AG08395 (cell line): ENCODE data around the gene TOB1.
A peak's percentile ranks its signal among the peaks of the same experiment; 100 is the strongest.

Source experiments
- DNase-seq: peaks from one replicate; pipeline ENCODE4 v3.0.0; 2012; ENCODE audit warnings: mixed read lengths, low spot score

TOB1 gene

DNA sequence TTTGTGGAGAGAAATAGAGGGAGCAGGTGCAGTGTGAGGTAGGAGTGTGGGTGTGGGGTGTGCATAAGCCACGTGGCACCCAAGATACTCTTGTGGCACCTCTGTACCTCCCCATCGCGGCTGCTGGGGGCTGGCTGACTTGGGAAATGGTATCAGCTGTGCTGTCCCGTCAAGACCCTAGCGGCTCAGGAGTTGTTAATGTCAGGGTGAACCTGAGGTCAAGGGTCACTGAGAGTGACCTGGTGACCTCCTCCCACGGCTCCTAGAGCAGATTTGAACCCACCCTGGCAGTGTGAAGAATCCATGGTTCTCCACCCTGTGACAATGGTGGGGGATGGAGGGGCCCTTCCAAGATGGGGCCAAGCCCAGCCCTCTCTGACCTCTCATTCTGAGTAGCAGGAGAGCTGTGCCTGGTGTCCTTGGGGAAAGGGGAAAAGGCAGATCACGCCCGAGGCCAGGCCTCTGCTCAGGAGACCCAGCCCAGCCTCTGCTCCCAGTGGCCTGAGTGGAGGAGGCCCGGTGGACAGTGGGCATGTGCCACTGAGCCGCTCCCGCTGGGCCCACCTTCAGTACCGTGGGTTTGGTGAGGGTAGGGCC, 33.8 kb downstream of the TOB1 start:
- no peak for DNase-seq

DNA sequence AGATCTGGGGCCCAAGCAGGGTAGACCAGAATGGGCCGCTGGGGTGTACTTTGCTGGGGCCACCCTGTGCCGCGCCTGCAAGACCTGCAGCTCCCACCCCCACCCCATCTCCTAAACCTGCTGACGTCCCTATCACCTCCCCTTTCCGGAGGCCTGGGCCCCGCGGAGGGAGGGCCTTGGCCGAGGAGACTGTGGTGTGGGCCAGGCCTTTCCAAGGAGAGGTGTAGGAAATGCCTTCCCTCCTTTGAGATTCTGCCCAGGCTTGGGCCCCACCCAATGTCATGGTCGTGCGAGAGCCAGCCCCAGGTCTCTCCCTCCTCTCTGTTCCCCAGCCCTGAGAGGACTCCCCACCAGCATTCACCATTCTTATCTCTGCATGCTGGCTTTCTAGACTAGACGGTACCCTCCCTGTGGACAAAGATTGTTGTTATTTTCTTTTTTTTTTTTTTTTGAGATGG, 34.7 kb downstream of the TOB1 start:
- DNase-seq, result no peak

DNA sequence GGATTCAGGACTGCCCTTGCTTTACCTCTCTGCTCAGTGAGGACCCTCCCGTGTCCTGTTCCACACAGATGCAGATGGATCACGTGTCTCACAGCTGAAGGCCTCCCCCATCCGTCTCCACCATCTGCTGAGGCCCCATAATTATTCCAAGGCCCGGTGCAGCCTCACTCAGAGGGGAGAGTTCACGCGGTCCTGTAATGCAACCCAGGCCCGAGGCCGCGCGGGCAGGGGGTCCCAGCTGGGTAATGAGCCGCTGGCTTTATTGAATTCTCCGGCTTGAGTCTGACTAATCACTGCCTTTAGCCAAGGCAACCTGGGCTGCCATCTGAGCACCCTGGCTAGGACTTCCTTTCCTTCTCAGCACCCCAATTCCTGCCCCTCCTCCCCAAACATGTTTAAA, 35.2 kb downstream of the TOB1 start:
- DNase-seq, result no peak

GRCh38 chr17:50830352-50830751, 35.8 kb downstream of the TOB1 start:
- DNase-seq, result no peak

DNA sequence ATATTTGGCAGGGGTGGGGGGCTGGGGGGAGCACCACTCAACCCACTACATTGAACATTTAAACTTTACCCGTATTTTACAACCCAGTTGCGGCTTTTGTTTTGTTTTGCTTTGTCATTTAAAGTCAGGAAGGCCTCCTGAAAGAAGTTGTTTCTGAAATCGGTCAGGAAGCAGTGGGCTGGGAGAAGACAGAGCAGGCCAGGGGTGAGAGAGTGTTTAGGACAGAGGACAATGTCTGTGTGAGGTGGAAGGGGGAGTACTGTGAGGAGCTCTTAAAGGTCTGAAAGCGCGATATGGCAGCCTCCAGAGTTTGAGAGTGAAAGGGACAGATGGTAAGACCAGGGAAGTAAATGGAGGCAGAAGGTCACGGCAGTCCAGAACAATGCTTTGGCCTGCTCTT, 36.8 kb downstream of the TOB1 start:
- no peak for DNase-seq

DNA sequence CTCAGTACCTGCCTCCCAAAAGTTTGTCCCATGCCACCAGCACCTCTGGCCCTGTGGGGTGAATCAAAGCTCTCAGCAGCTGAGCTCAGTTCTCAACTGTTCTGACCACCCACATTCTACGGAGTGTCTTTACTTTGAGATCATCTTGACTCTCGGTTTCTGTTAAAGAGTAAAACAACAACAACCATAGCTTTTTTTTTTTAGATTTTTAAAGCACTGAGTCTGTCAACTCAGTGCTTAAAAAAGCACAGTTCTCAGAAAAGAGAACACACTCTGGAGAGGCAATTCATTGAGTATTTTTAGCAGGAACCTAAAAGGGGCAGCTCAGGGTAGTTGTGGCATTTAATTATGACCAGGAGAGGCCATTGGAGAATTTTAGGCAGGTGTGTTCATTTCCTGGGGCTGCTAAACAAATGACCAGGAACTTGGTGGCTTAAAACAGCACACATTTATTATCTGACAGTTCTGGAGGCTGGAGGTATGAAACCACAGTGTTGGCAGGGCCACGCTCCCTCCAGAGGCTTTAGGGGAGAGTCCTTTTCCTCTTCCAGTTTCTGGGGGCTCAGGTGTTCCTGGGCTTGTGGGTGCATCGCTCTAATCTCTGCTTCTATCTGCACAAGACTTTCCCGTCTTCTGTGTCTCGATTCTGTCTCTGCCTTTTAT, 37.5 kb downstream of the TOB1 start:
- no peak for DNase-seq

DNA sequence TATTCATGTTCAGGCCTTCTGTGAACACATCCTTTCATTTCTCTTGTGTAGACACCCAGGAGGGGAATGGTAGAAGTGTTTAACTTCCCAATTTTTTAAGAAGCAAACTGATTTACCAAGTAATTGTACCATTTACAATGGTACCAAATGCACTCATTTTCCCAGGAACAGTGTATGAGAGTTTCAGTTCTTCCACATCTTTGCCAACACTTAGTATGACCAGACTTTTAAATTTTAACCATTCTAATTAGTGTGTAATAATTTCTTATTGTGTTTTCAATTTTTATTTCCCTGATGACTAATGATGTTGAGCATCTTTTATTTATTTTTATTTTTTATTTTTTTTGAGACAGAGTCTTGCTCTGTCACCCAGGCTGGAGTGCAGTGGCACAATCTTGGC, 41.0 kb downstream of the TOB1 start:
- DNase-seq, result no peak

DNA sequence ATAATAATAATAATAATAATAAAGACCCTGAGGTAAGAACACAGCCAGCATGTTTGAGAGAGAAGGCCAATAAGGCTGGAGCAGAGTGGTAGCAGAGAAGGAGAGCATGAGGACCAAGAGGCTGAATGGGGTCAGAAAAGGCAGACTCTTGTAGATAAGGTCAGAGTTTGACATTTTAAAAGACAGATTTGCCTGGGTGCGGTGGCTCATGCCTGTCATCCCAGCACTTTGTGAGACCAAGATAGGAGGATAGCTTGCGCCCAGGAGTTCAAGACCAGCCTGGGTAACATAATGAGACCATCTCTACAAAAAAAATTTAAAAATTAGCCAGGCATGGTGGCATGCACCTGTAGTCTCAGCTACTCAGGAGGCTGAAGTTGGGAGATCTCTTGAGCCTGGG, 41.7 kb downstream of the TOB1 start:
- no peak for DNase-seq

DNA sequence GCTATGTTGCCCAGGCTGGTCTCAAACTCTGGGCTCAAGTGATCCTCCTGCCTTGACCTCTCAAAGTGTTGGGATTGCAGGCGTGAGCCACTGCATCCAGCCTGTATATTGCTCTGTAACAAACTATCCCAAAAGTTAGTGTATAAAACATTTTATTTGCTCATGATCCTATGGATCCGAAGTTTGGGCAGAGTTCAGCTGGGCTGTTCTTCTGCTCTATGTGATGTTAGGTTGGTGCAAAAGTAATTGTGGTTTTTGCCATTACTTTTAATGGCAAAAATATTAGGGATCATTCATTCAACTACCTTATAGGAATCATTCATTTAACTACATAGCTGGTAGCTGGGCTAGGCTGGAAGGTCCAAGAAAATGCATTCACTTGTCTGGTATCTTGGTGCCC, 43.6 kb downstream of the TOB1 start:
- DNase-seq, result no peak

DNA sequence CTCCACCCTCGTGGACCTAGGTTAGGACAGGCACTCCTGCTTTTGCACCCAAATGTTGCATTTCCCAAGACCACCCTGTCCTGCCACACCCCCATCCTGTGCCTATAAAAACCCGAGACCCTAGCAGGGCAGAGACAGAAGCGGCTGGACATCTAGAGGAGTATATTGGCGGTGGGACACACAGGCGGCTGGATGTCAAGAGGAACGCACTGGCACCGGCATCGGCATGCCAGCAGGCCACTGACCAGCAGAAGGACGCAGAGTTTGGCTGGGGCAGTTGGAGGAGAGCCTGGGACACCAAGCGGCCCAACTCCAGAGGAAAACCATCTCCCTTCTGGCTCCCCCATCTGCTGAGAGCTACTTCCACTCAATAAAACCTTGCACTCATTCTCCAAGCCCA, 45.5 kb downstream of the TOB1 start:
- DNase-seq, result no peak

GRCh38 chr17:50818921-50819657, 47.1 kb downstream of the TOB1 start:
- no peak for DNase-seq

GRCh38 chr17:50818261-50818660, 47.9 kb downstream of the TOB1 start:
- DNase-seq, result no peak

DNA sequence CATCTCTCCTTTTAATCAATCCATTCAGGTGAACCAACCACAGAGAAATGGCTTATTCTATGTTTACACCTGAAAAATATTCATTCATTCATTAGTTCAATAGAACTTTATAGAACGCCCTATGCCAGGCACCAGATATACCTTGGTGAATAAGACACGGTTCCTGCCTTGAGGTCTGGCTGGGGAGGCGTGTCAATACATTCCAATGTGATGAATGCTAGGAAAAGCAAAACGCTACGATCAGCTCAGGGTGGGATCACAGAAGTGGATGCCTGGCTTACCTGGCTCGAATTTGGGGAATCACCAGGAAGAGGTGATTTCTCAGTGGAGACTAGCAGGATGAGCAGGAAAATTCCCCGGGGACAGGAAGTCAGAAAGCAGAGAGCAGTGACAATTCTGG, 48.3 kb downstream of the TOB1 start:
- peak; percentile 25 for DNase-seq

- peak; percentile 48 for DNase-seq
These were observed 49.1 kb downstream of the TOB1 start for GRCh38 chr17:50816771-50817751.

- no peak for DNase-seq
These were observed 49.9 kb downstream of the TOB1 start for GRCh38 chr17:50816271-50816670.

DNA sequence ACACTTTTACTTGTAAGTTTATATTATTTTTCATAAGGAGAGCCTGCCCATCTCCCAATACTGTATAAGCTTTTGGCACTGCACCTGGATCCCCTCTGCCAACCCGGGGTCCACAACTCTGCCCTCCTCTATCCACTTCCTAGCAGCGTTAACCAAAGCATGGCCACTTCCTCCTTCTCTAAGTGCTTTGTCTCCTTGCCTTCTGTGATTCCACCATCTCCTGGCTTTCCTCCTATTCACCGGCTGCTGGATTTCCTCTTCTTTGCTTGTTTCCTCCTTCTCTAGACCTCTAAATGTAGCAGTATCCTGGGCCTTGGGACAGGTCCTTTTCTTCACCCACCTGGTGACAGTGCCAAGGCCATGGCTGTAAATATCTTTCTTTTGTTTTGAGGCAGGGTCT, 50.8 kb downstream of the TOB1 start:
- DNase-seq, result no peak

DNA sequence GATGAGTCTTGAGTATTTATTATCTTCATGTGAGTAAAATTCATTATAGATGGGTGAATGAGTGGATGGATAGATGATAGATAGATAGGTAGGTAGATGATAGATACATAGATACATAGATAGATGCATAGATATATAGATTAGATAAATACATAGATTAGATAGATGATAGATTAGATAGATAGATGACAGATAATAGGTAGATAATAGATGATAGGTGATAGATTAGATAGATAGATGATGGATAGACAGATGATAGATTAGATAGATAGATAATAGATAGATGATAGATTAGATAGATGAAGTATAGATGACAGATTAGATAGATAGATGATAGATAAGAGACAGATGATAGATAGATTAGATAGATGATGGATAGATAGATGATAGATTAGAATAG, 52.6 kb downstream of the TOB1 start:
- DNase-seq, result no peak
